K562 (cell line): ENCODE data around the gene GNB2.
A peak's percentile ranks its signal among the peaks of the same experiment; 100 is the strongest.

ENCODE experiments used
- ATF7 ChIP-seq: fragments of 450-650 bp; IDR thresholded peaks from 2 replicates; pipeline ENCODE4 v1.7.1; 2014; ENCODE audit warnings: mild to moderate bottlenecking, moderate library complexity
- CHD4 ChIP-seq: fragments of 200-600 bp; sonication (generic); IDR thresholded peaks from 3 replicates; pipeline ENCODE4 v1.6.1; 2012; ENCODE audit warnings: low read depth, mild to moderate bottlenecking, mixed read lengths, low read length, inconsistent platforms; ENCODE audit not compliant: insufficient read depth, insufficient replicate concordance, poor library complexity, severe bottlenecking
- CTCF ChIP-seq, 3 experiments: IDR thresholded peaks in 2 of 3; conservative IDR thresholded peaks in 1 of 3; 2 replicates each; pipeline ENCODE4 v1.5.1; 2011 to 2012; ENCODE audit warnings: low read length in 3 of 3, mild to moderate bottlenecking in 3 of 3, control low read depth in 2 of 3, improper control_type of control experiment in 1 of 3, inconsistent platforms in 1 of 3, low read depth in 1 of 3, mixed read lengths in 1 of 3, moderate library complexity in 1 of 3; ENCODE audit not compliant: insufficient read depth in 2 of 3
- EZH2 ChIP-seq: IDR thresholded peaks from 2 replicates; pipeline ENCODE4 v1.6.1; 2012; ENCODE audit warnings: low read depth, mild to moderate bottlenecking, inconsistent platforms, low read length, borderline replicate concordance
- HES1 ChIP-seq: fragments of 450-650 bp; IDR thresholded peaks from 2 replicates; pipeline ENCODE4 v1.6.1; 2016; ENCODE audit warnings: low read depth, mild to moderate bottlenecking, moderate library complexity
- HSF4 ChIP-seq: fragments of 250-450 bp; sonication (Bioruptor Pico); IDR thresholded peaks from 2 replicates; pipeline ENCODE4 v2.1.2; 2022; ENCODE audit warnings: mild to moderate bottlenecking, moderate library complexity, borderline replicate concordance
- RAD21 ChIP-seq, 2 experiments: fragments of 250-450 bp in 1 of 2; fragments of 450-650 bp in 1 of 2; sonication (Bioruptor Pico) in 1 of 2; formaldehyde crosslinking in 1 of 2; IDR thresholded peaks in 1 of 2; conservative IDR thresholded peaks in 1 of 2; 2 replicates each; pipeline versions ENCODE4 v1.4.0 to v1.8.0; 2020 to 2022; ENCODE audit warnings: mild to moderate bottlenecking in 2 of 2, moderate library complexity in 1 of 2
- RBM39 ChIP-seq: fragments of 200-400 bp; formaldehyde crosslinking; optimal IDR thresholded peaks from 2 replicates; pipeline ENCODE3; 2018; ENCODE audit warnings: low read depth, low read length
- ZNF217 ChIP-seq: sonication (generic); formaldehyde crosslinking; IDR thresholded peaks from 2 replicates; pipeline ENCODE4 v1.8.0; 2022; ENCODE audit warnings: mild to moderate bottlenecking, missing genetic modification reagents
- ZNF778 ChIP-seq: fragments of 450-650 bp; formaldehyde crosslinking; IDR thresholded peaks from 2 replicates; pipeline ENCODE4 v1.4.0; 2020; ENCODE audit warnings: mild to moderate bottlenecking, moderate library complexity
- ZZZ3 ChIP-seq: fragments of 450-650 bp; IDR thresholded peaks from 2 replicates; pipeline ENCODE4 v1.6.1; 2016; ENCODE audit warnings: antibody characterized with exemption, mild to moderate bottlenecking, moderate library complexity

- TF ChIP-seq ZZZ3 (no peak), RBM39 (no peak), ZNF778 (CRISPR knock-in tag) (no peak), CHD4 (no peak), ZNF217 (no peak), CTCF (IDR thresholded peaks at IDR 0.05 in 2 of 3, conservative IDR thresholded peaks at IDR 0.05 in 1 of 3; ENCODE audit: insufficient read depth in 2 of 3, low read depth in 1 of 3, low read length in 3 of 3) (peak; percentile 92 to 96 (median 94)), RAD21 (CRISPR knock-in tag; conservative IDR thresholded peaks at IDR 0.05 in 1 of 2, IDR thresholded peaks at IDR 0.05 in 1 of 2) (peak; percentile 85 to 88), EZH2 (no peak), HSF4 (no peak), HES1 (no peak), ATF7 (no peak)
These were observed 18.4 kb downstream of the GNB2 start for GRCh38 chr7:100691676-100692577.
